HG03025 (cell line): ENCODE measurements around the gene AP2A1.

Experiments used
- ATAC-seq: cut with Tn5 transposase; IDR thresholded peaks from one replicate; pipeline ENCODE4 v1.9.1; 2021; ENCODE audit warnings: mild to moderate bottlenecking, moderate library complexity; ENCODE audit not compliant: unreplicated experiment, low FRiP score

Gene AP2A1

GRCh38 chr19:49833599-49833998, 66.8 kb downstream of the AP2A1 start:
- ATAC-seq: no peak

DNA sequence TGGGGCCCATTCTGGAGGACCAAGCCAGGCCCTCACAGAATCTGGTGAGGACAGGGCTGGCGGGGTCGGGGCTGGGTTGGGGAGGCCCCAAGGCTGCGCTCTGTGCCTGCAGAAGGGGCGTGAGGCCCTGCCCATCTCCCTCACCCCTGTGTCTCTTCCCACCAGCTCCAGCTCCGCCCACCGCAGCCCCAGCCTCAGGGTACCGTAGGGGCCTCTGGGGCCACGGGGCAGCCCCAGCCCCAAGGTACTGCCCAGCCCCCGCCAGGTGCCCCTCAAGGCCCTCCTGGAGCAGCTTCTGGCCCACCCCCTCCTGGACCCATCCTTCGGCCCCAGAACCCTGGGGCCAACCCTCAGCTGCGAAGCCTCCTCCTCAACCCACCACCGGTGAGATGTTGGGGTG, 68.8 kb downstream of the AP2A1 start:
- no peak for ATAC-seq

GRCh38 chr19:49836176-49837008, 69.6 kb downstream of the AP2A1 start:
- ATAC-seq: no peak

- ATAC-seq: no peak
Observed at GRCh38 chr19:49837009-49837310, 70.2 kb downstream of the AP2A1 start.

- ATAC-seq: no peak
Observed at GRCh38 chr19:49837425-49837824, 70.6 kb downstream of the AP2A1 start.

DNA sequence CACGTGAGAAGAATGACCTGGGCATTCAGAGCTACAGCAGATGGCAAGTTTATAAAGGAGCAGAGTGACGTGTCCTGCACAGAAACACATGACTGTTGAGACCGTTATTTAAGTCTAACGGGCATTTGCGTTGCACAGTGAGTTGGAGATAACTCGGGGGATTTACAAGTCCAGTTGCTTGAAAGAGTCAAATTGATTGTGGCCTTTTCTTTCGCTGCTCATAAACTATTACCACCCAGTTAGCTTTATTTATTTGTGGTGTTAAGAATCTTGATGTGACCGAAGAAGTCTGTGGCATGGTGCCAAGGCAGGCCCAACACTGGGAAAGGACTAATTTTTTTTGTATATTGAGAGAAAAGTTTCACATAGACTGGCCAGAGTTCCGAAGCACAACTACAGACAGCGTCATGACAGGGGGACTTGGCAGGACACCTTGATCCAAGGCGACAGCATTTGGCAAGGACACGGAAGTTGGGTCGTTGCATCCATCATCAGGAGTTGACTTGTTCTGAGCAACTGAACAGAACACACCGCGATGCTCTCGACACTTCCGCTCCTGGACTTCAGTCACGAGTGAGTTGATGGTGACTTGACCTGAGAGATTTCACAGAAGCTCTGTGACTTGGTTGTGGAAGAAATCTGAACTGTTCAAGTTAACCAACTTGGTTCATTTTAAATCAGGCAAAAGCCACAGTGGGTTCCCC, 72.2 kb downstream of the AP2A1 start:
- no peak for ATAC-seq

DNA sequence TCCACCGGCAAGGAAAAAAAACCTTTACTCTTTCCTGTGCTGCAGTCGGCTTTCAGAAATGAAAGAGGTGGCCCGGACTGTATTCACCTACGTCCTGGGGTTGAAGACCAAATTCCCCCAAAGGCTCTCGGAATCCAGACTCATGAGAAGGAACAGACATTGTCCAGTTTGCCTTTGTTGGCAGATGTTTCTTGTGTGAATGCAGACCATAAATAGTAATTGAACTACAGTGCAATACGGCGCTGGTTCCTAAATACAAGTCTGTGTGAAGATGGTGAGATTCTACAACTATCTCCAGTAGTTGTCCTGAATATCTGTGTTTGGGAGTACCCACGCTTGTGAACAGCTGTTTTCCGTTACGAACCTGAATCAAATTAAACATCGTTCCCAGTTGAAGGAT, 72.9 kb downstream of the AP2A1 start:
- no peak for ATAC-seq

- no peak for ATAC-seq
Observed at GRCh38 chr19:49840321-49840720, 73.5 kb downstream of the AP2A1 start.

- no peak for ATAC-seq
Observed at GRCh38 chr19:49840736-49841249, 74.0 kb downstream of the AP2A1 start.

- ATAC-seq: no peak
Observed at GRCh38 chr19:49843265-49843664, 76.5 kb downstream of the AP2A1 start.

DNA sequence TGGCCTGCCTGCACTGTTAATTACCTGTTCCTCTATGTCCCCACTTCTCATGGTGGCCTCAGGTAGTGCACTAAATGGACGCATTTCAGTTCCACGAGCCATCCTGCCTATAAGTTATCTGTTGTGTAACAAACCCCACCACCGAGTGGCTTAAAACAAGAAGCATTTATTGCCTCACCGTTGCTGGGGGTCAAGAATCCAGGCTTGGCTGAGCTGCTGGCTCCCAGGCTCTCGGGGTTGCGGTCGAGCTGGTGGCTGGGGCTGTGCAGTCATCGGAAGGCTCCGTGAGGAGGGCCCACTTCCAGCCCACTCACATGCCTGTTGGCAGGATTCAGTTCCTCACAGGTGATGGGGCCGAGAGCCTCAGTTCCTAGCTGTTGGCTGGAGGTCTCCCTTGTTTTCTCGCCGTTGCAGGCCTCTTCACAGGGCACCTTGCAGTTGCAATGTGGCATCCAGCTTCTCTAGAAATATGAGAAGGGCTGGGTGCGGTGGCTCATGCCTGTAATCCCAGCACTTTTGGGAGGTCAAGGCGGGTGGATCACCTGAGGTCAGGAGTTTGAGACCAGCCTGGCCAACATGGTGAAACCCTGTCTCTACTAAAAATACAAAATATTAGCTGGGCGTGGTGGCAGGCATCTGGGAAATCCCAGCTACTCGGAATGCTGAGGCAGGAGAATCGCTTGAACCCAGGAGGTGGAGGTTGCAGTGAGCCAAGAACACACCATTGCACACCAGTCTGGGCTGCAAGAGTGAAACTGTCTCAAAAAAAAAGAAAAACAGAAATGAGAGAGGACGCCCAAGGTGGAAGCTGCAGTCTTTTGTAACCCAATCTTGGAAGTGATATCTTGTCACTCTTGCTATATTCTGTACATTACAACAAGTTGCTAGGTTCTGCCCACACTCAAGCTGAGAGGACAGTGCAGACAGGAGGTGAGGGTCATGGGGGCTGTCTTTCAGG, 77.6 kb downstream of the AP2A1 start:
- no peak for ATAC-seq

DNA sequence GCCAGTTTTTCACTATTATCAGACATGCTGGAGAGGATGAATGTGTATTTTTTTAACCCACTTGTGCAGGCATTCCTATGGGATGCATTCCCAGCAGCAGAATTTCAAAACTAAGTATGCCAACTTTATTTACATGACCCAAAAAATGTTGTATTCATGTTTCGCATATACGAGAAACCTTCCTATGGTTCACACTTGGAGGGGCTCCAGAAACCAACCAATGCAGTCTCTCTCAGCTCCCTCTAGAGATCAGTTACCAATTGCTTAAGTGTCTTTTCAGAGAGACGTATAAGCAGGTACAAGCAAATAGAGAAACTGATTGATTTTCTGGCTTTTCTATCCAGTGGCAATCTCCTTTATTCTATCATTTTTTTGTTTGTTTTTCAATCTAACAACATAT, 78.6 kb downstream of the AP2A1 start:
- no peak for ATAC-seq

GRCh38 chr19:49846408-49846807, 79.6 kb downstream of the AP2A1 start:
- no peak for ATAC-seq

DNA sequence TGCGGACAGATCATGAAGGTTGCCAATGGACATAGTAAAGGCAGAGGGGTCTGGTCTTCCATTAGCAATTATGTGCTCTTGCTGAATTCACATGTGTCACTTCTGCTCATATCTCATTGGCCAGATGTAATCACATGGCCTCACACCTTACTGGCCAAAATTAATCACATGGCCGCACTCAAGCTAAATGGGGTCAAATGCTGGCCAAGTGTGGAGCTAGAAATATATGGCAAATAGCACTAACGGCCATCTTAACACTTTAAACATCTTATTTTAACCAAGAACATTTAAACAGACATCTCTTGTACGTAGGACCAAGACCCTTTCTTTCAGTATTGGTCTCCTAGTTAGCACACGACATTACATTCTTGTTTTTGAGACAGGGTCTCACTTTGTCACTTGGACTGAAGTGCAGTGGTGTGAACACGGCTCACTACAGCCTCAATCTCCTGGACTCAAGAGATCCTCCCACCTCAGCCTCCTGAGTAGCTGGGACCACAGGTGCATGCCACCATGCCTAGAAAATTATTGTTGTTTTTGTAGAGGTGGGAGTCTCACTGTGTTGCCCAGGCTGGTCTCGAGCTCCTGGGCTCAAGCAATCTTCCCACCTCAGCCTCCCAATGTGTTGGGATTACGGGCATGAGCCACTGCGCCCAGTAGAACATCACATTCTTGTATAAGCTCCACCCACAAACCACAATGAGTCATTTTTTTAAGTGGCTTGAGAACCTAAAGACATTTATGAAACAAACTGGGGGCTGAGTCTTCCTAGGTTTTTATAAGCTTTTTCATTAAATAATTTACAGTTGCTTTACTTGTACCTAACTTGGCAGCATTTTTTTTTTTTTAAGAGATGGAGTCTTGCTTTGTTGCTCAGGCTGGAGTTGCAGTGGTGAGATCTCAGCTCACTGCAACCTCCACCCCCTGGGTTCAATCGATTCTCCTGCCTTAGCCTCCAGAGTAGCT, 81.2 kb downstream of the AP2A1 start:
- ATAC-seq: no peak

GRCh38 chr19:49848938-49849337, 82.1 kb downstream of the AP2A1 start:
- ATAC-seq: no peak

DNA sequence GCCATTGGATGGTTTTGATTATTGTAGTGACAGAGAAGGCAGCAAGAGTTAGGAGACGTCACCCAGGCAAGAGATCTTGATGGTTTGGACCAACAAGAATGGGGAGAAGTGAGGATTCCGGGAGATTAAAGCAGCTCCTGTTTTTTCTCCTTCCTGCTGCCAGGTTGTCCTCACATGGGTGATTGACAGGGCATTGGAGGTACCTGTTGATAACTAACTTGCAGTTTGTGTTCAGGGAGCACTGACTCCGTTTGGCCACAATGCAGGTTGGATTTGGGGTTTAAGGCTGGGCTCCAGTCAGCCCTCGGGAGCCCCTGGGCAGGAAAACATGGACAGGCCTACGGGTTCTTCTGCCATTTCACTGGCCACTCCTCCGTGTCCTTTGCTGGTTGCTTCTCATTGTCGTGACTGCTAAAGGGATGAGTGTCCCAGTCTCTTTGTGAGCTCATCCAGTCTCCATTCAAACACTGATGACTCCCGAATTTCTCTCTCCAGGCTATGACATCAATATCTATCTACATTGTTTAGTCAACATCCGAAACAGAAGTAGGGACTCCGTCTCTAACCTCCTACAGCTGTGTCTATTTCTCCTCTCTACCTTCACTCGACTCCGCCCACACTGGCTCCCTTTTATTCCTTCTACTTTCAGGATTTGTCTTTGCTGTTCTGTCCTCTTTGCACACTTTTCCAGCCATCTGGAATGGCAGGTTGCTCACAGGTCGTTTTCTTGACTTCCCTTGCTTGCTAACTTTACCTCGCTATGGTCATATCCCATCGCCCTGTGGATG, 82.8 kb downstream of the AP2A1 start:
- no peak for ATAC-seq

GRCh38 chr19:49850221-49850486, 83.4 kb downstream of the AP2A1 start:
- no peak for ATAC-seq

GRCh38 chr19:49850487-49851342, 83.9 kb downstream of the AP2A1 start, which contains the start of gene PTOV1:
PTOV1 (plus strand) TSS chr19:49851159.
- ATAC-seq: peak; percentile 66
